Activated CD4-positive, CD25-positive, alpha-beta regulatory T cell treated with anti-CD3 and anti-CD28 coated beads, Interleukin-2, amount 50 U/mL, for 72 hours (primary cell): Measurements from ENCODE around the gene PRR14.
"Not testable (repeated sequence)": the region's sequence is repeated elsewhere in the genome, so short reads cannot be mapped to it uniquely, and the experiment has no call there.

Source experiments
- DNase-seq: peaks from one replicate; pipeline ENCODE4 v3.0.0; 2021

Gene PRR14

DNA sequence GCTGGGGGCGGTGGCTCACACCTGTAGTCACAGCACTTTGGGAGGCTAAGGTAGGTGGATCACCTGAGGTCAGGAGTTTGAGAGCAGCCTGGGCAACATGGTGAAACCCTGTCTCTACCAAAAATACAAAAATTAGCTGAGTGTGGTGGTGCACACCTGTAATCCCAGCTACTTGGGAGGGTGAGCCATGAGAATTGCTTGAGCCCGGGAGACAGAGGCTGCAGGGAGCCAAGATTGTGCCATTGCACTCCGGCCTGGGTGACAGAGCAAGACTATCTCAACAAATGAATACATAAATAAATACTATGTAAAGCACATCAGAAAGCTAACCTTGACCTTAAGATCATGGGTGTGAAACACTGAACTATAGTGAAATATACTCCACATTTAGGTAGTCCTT is 45.9 kb downstream of the PRR14 start:
- not testable (repeated sequence) for DNase-seq

GRCh38 chr16:30697264-30698138 is 46.7 kb downstream of the PRR14 start:
- DNase-seq = no peak

- peak; percentile 99 for DNase-seq
Measured at GRCh38 chr16:30698139-30698815, 47.5 kb downstream of the PRR14 start.

GRCh38 chr16:30698816-30699614 is 48.3 kb downstream of the PRR14 start, which contains the start of gene SRCAP:
SRCAP (plus strand) TSS chr16:30699171; CDS start chr16:30700825, 1,654 bp downstream.
- peak; percentile 90 for DNase-seq

DNA sequence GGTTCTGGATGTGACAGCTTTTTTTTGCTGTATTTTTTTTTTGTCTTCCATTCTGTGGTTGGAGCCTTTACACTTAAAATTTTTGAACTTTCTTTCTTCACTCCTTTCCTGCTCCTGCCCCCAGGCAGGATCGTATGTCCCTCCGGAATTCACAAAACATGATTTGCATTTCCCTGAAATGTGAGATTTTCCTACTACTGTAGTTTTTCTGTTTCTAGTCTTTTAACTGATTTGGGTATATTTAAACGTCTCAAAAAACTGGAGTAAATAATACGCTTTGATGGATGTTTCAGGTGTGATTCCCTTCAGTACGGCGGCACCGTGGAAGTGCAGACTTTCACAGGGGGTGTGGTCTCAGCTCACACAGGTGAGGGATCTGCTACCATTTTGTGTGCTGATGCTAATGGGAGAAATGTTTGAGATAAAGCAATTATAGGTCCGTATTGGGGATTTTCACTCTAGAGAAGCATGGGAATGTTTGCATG is 48.9 kb downstream of the PRR14 start:
- no peak for DNase-seq

DNA sequence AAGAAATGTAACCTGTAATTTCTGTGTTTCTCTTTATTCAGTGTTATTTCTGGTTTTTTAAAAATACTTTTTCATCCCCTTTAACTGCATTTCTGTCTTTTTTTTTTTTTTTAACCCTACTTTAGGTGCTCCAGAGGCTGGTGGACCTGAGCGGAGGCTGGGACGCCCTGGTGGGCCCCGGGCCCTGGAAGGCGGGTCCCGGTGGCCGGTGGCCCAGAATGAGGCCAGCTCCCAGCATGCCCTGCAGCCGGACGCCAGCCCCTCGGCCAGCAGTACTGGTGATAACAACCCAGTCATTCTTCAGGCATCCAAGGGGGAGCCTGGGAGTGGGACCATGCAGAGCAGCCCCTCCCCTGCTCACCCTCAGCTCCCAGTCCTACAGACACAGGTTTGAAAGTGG is 49.7 kb downstream of the PRR14 start:
- DNase-seq = no peak

DNA sequence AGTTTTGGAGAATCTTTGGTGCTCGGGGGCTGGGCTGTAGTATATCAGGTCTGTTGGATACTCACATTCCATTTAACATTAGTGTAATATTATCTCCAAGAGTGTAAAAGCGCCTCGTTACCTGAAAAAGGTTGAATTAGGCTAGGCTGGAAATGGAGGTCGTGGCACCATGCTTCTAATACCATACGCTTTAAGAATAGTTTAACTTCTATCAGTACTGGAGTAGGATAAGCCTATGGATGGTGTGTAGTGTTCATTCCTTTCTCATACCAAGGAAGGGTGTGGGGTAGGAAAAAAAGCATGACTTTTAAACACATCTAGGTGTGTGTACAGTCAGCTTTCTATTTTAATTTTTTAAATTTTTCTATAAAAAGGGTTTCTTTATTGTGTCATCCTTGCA is 50.2 kb downstream of the PRR14 start:
- no peak for DNase-seq

GRCh38 chr16:30703071-30703470 is 52.3 kb downstream of the PRR14 start:
- not testable (repeated sequence) for DNase-seq

DNA sequence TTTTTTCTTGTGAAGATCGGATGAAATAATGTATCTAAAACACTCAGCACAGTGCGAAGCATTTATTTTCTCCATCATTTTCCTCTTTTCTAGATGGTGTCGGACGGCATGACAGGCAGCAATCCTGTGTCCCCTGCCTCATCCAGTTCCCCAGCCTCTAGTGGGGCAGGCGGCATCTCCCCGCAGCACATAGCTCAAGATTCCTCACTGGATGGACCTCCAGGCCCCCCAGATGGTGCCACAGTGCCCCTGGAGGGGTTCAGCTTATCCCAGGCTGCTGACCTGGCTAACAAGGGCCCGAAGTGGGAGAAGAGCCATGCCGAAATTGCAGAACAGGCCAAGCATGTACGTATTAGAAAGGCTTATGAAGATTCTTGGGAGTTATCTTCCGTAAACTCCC is 53.2 kb downstream of the PRR14 start:
- no peak for DNase-seq
